PC-3 (cell line): ENCODE results near the gene DRAM2. TPM values are rescaled to one million over a fixed set of nuclear protein-coding genes. Genes with fewer than 3 reads are reported as not detected.

Experiments
- ATAC-seq: fragments of 200-7000 bp; cut with Tn5 transposase; 2 replicates; pipeline ENCODE4 v1.9.1; 2020; ENCODE audit warnings: mild to moderate bottlenecking, moderate library complexity
- BruUV-seq: library from RNA; stranded (reverse); fragments of 400-500 nt; replicated peaks from 2 replicates; lab custom pipeline; 2021; lab: Mats Ljungman, UMichigan
- CTCF ChIA-PET: fragments of 300-600 bp; sonication (Branson Sonifier 250); formaldehyde crosslinking; loops from one replicate; lab custom pipeline; 2022; ENCODE audit warnings: antibody characterized with exemption; lab: Charles Lee
- POLR2A ChIA-PET: fragments of 300-600 bp; sonication (Branson Sonifier 250); formaldehyde crosslinking; loops from one replicate; lab custom pipeline; 2022; ENCODE audit warnings: antibody characterized with exemption; ENCODE audit not compliant: unreplicated experiment; lab: Charles Lee
- DNase-seq: peaks from one replicate; pipeline ENCODE4 v3.0.0-alpha.2; 2015
- H2AFZ ChIP-seq: fragments of 300-600 bp; sonication (generic); 2 replicates; pipeline ENCODE4 v1.6.0; 2016; ENCODE audit warnings: antibody characterized with exemption, low read length
- H3F3A ChIP-seq: fragments of 300-600 bp; sonication (generic); one replicate; pipeline ENCODE4 v1.6.0; 2017; ENCODE audit warnings: antibody characterized with exemption, low read length, control low read depth, mild to moderate bottlenecking; ENCODE audit not compliant: unreplicated experiment
- H3K27ac ChIP-seq: fragments of 300-600 bp; sonication (generic); 2 replicates; pipeline ENCODE4 v1.5.1; 2016; ENCODE audit warnings: mild to moderate bottlenecking, low read length
- H3K27me3 ChIP-seq: fragments of 300-600 bp; sonication (generic); 2 replicates; pipeline ENCODE4 v1.6.1; 2016; ENCODE audit warnings: low read length, mixed read lengths
- H3K36me3 ChIP-seq: fragments of 300-600 bp; sonication (generic); 2 replicates; pipeline ENCODE4 v1.6.1; 2016; ENCODE audit warnings: low read depth, mixed run types, low read length, mixed read lengths
- H3K4me1 ChIP-seq: fragments of 300-600 bp; sonication (generic); 2 replicates; pipeline ENCODE4 v1.5.1; 2016; ENCODE audit warnings: low read length; ENCODE audit not compliant: insufficient read depth
- H3K4me2 ChIP-seq: fragments of 300-600 bp; sonication (generic); 2 replicates; pipeline ENCODE4 v1.6.0; 2016; ENCODE audit warnings: low read length
- H3K4me3 ChIP-seq: fragments of 300-600 bp; sonication (generic); 2 replicates; pipeline ENCODE4 v1.5.1; 2016; ENCODE audit warnings: mild to moderate bottlenecking, low read length, mixed read lengths
- H3K79me2 ChIP-seq: fragments of 300-600 bp; sonication (generic); 2 replicates; pipeline ENCODE4 v1.6.1; 2017; ENCODE audit warnings: low read length, mixed read lengths
- H3K9ac ChIP-seq: fragments of 300-600 bp; sonication (generic); 2 replicates; pipeline ENCODE4 v1.6.0; 2016; ENCODE audit warnings: mild to moderate bottlenecking, low read length
- H3K9me2 ChIP-seq: fragments of 300-600 bp; sonication (generic); replicated peaks from 2 replicates; pipeline ENCODE4 v1.6.1; 2016; ENCODE audit warnings: mixed run types, low read length, mixed read lengths
- H3K9me3 ChIP-seq: fragments of 300-600 bp; sonication (generic); 2 replicates; pipeline ENCODE4 v1.6.1; 2016; ENCODE audit warnings: low read length, mixed read lengths
- H4K20me1 ChIP-seq: fragments of 300-600 bp; sonication (generic); 2 replicates; pipeline ENCODE4 v1.6.1; 2016; ENCODE audit warnings: low read length, mixed read lengths
- EZH2 ChIP-seq: fragments of 300-600 bp; sonication (generic); IDR thresholded peaks from one replicate; pipeline ENCODE4 v1.6.1; 2017; ENCODE audit warnings: antibody characterized with exemption, mild to moderate bottlenecking, low read length; ENCODE audit not compliant: unreplicated experiment
- EZH2phosphoT487 ChIP-seq: fragments of 300-600 bp; sonication (generic); IDR thresholded peaks from 2 replicates; pipeline ENCODE4 v1.6.1; 2018; ENCODE audit warnings: mild to moderate bottlenecking, antibody characterized with exemption, low read length, borderline replicate concordance
- intact Hi-C: fragments of 100-400 bp; cut with micrococcal nuclease; formaldehyde crosslinking; loops from 2 replicates; pipeline ENCODE4 v1.9.0; 2023
- total RNA-seq: library from RNA; depleted of rRNA; stranded (reverse); fragments of >200 nt; gene quantifications from 2 replicates; pipeline ENCODE4 v1.2.3, GENCODE V29; 2014
- TF ChIP-seq, protein P1 (sequence below): fragments of 300-600 bp; sonication (generic); conservative IDR thresholded peaks from 2 replicates; pipeline ENCODE4 v1.5.1; 2017; ENCODE audit warnings: antibody characterized with exemption, low read depth, mild to moderate bottlenecking, low read length

DRAM2 gene
- total RNA-seq, 1 experiment from 2014 or later, result 30.0 TPM

GRCh38 chr1:111145542-111145941 lies 5.6 kb upstream of the DRAM2 start:
- H3K9ac ChIP-seq, result no peak overlapping the region
- ChIA-PET POLR2A (no interaction called here), CTCF (no interaction called here)
- no peaks in the 10 kb centered on the region for H3K27me3 ChIP-seq
- no peaks in the 10 kb centered on the region for H3K9me3 ChIP-seq
- H3K9me2 ChIP-seq, result no peaks in the 10 kb centered on the region
- no peak overlapping the region for H3K4me2 ChIP-seq
- H3K27ac ChIP-seq, result no peak overlapping the region
- H3K4me3 ChIP-seq, result no peak overlapping the region
- intact Hi-C loops, result no loop called here
- peaks cover 24% of the 10 kb centered on the region for H3K36me3 ChIP-seq
- TF ChIP-seq EZH2 (no peak), EZH2phosphoT487 (no peak)
- TF ChIP-seq, protein P1, sequence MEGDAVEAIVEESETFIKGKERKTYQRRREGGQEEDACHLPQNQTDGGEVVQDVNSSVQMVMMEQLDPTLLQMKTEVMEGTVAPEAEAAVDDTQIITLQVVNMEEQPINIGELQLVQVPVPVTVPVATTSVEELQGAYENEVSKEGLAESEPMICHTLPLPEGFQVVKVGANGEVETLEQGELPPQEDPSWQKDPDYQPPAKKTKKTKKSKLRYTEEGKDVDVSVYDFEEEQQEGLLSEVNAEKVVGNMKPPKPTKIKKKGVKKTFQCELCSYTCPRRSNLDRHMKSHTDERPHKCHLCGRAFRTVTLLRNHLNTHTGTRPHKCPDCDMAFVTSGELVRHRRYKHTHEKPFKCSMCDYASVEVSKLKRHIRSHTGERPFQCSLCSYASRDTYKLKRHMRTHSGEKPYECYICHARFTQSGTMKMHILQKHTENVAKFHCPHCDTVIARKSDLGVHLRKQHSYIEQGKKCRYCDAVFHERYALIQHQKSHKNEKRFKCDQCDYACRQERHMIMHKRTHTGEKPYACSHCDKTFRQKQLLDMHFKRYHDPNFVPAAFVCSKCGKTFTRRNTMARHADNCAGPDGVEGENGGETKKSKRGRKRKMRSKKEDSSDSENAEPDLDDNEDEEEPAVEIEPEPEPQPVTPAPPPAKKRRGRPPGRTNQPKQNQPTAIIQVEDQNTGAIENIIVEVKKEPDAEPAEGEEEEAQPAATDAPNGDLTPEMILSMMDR, result no peak
- peaks cover 15% of the 10 kb centered on the region; the same call in 1 of the 2 replicates for H3K4me1 ChIP-seq
- H3K79me2 ChIP-seq, result peaks cover 78% of the 10 kb centered on the region
- H3F3A ChIP-seq, result no peaks in the 10 kb centered on the region
- no TSS peak for BruUV-seq
- H2AFZ ChIP-seq, result no peak overlapping the region
- DNase-seq (no peak), ATAC-seq (no peak)
- H4K20me1 ChIP-seq, result 0 out of 2 replicates have a peak, but pooled peaks cover 4% of the 10 kb centered on the region

- H3K9me2 ChIP-seq, result no peaks in the 10 kb centered on the region
- H3K4me2 ChIP-seq, result peak overlapping the region; percentile 91; the same call in 1 of the 2 replicates
- no peak overlapping the region for H3K9ac ChIP-seq
- TF ChIP-seq EZH2phosphoT487 (no peak), EZH2 (no peak)
- TF ChIP-seq, protein P1, result no peak
- no peaks in the 10 kb centered on the region for H3K36me3 ChIP-seq
- peak overlapping the region; percentile 88; the same call in 1 of the 2 replicates for H3K4me3 ChIP-seq
- H4K20me1 ChIP-seq, result 0 out of 2 replicates have a peak, but pooled peaks cover 4% of the 10 kb centered on the region
- H3K27me3 ChIP-seq, result no peaks in the 10 kb centered on the region
- H3K79me2 ChIP-seq, result peaks cover 94% of the 10 kb centered on the region
- H3K4me1 ChIP-seq, result peaks cover 21% of the 10 kb centered on the region
- DNase-seq (no peak), ATAC-seq (no peak)
- no peak overlapping the region for H2AFZ ChIP-seq
- CTCF ChIA-PET, result no interaction called here
- BruUV-seq, result no TSS peak
- H3K27ac ChIP-seq, result no peak overlapping the region
- H3F3A ChIP-seq, result no peaks in the 10 kb centered on the region
- H3K9me3 ChIP-seq, result no peaks in the 10 kb centered on the region
- intact Hi-C loops, result no loop called here
- POLR2A ChIA-PET, result no interaction called here
These were observed 2.6 kb upstream of the DRAM2 start for GRCh38 chr1:111142356-111142975.
